Measurements from ENCODE around the gene EMX2. TPM values are rescaled to one million over a fixed set of nuclear protein-coding genes. Genes with fewer than 3 reads are reported as not detected.

Gene EMX2
- total and polyA plus RNA-seq, 2 of the 13 experiments (the other 11 are each of a cell fraction or from before 2014, with no cell fraction given) = not detected

DNA sequence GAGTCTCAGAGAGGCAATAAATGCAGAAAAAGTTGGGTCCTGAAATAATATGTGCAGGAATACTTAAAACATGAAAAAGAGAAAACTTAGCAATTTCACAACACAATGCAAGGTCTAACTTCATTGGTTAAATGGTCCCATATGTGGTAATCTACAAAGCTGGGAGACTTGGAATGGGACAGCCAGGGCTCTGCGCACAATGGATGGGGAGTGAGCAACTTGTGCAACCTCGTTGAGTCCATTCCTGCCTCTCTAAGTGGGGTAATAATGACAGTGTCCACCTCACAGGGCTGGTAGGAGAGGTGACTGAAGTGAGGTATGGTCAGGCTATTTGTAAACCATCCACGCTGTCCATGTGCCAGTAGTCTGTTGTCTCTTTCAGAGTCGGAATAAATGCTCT is 11.8 kb upstream of the EMX2 start:
- Histone ChIP-seq H3K79me2 (ENCODE audit: insufficient read depth, low read length) (no peaks in the 10 kb centered on the region), H3K4me2 (ENCODE audit: low read depth, low read length) (no peak overlapping the region), H3K36me3 (replicated peaks in 1 of 2; ENCODE audit: control insufficient read depth in 1 of 2, insufficient read depth in 2 of 2, low read length in 2 of 2) (no peaks in the 10 kb centered on the region), H3K9me3 (ENCODE audit: low read length) (no peaks in the 10 kb centered on the region), H3K9ac (ENCODE audit: insufficient read depth, low read depth, low read length) (no peak overlapping the region), H2AFZ (ENCODE audit: low read length) (no peak overlapping the region), H3K4me3 (replicated peaks in 1 of 3; ENCODE audit: insufficient read depth in 1 of 3, low read depth in 2 of 3, low read length in 3 of 3) (no peak overlapping the region), H3K27ac (ENCODE audit: extremely low read length, insufficient read depth, low read length) (no peak overlapping the region), H3K27me3 (ENCODE audit: control insufficient read depth in 1 of 2, insufficient read depth in 2 of 2, low read length in 2 of 2) (peaks cover 11 to 56% of the 10 kb centered on the region in 2 experiments), H4K20me1 (ENCODE audit: insufficient read depth, low read length) (no peaks in the 10 kb centered on the region), H3K4me1 (ENCODE audit: insufficient read depth, low read length) (0 out of 2 replicates have a peak, but pooled peaks cover 12% of the 10 kb centered on the region)
- CTCF ChIA-PET (ENCODE audit: low intra/inter-chr PET ratio, low total read pairs) = no interaction called here
- TF ChIP-seq ZNF839 (CRISPR knock-in tag; IDR thresholded peaks at IDR 0.05; ENCODE audit: borderline replicate concordance) (no peak), RNF2 (conservative IDR thresholded peaks at IDR 0.05; ENCODE audit: low read depth) (no peak), SOX6 (IDR thresholded peaks at IDR 0.05) (no peak), SOX6 (CRISPR knock-in tag; IDR thresholded peaks at IDR 0.05) (no peak), CENPX (CRISPR knock-in tag; IDR thresholded peaks at IDR 0.05) (no peak), RFXANK (CRISPR knock-in tag; IDR thresholded peaks at IDR 0.05) (no peak), ZSCAN20 (CRISPR knock-in tag; IDR thresholded peaks at IDR 0.05; ENCODE audit: borderline replicate concordance) (no peak), HOXD1 (CRISPR knock-in tag; IDR thresholded peaks at IDR 0.05) (no peak), KLF15 (CRISPR knock-in tag; IDR thresholded peaks at IDR 0.05; ENCODE audit: borderline replicate concordance) (no peak), ZNF501 (CRISPR knock-in tag; IDR thresholded peaks at IDR 0.05) (no peak), ARID2 (CRISPR knock-in tag; IDR thresholded peaks at IDR 0.05; ENCODE audit: borderline replicate concordance) (no peak)
- POLR2A ChIA-PET = no interaction called here
- DNase-seq (ENCODE audit: low spot score) (no peak), FAIRE-seq (no peak), ATAC-seq (no peak)
- no TSS peak for BruUV-seq (replicated peaks)
- intact Hi-C loops (cut with micrococcal nuclease; ENCODE audit: unreplicated experiment) (no loop called here), in situ Hi-C loops (cut with HindIII; ENCODE audit: extremely low pct_ligation_motif_present, low pct_unique_long_range_greater_than_20kb) (loop anchor here (25.0 kb wide), 1 partner anchor 582 kb away; no protein-coding TSS in a partner anchor)
- WGBS (ENCODE audit: low lambda C conversion rate) = 36% methylated on average over 3 of the region's 4 CpGs
